ENCODE results near the gene INSM1.
"Not testable (repeated sequence)": the region's sequence is repeated elsewhere in the genome, so short reads cannot be mapped to it uniquely, and the experiment has no call there.

Gene INSM1, protein sequence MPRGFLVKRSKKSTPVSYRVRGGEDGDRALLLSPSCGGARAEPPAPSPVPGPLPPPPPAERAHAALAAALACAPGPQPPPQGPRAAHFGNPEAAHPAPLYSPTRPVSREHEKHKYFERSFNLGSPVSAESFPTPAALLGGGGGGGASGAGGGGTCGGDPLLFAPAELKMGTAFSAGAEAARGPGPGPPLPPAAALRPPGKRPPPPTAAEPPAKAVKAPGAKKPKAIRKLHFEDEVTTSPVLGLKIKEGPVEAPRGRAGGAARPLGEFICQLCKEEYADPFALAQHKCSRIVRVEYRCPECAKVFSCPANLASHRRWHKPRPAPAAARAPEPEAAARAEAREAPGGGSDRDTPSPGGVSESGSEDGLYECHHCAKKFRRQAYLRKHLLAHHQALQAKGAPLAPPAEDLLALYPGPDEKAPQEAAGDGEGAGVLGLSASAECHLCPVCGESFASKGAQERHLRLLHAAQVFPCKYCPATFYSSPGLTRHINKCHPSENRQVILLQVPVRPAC

DNA sequence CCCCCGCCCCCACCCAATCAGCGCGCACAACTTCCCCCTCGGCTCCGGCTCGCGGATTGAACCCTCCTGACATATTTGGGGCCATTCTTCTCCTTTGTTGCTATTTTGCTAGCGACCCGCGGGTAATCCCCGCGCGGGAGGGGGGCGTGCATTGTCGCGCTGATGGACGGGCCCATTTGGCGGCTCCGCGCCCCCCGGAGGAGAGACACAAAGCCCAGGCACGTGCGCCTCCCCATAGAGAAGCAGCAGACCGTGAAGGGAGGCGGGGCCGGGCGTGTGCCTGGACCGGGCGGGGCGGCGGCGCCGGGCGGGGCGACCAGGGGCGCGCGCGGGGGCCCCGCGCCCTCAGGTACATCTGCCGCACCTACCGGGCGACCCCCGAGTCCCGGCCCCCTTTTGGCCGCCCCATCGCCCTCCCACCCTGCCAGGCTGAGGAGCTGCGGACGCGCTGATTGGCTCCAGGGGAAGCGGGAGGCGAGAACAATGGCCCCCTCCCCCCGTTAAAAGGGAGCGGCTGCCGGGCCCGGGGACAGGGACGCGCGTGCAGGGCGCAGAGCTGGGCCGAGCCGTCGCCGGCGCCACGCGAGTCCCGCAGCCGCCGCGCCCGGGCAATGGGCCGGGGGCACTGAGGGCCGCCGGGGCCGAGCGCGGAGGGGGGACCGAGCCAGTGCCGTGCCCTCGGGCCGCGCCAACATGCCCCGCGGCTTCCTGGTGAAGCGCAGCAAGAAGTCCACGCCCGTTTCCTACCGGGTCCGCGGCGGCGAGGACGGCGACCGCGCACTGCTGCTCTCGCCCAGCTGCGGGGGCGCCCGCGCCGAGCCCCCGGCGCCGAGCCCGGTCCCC is at the start of gene INSM1:
TSS of gene INSM1 (plus strand) at position 530 of the 843 bp plus-strand sequence. CDS start at position 694, 164 bp downstream.
- DNase-seq = no peak

DNA sequence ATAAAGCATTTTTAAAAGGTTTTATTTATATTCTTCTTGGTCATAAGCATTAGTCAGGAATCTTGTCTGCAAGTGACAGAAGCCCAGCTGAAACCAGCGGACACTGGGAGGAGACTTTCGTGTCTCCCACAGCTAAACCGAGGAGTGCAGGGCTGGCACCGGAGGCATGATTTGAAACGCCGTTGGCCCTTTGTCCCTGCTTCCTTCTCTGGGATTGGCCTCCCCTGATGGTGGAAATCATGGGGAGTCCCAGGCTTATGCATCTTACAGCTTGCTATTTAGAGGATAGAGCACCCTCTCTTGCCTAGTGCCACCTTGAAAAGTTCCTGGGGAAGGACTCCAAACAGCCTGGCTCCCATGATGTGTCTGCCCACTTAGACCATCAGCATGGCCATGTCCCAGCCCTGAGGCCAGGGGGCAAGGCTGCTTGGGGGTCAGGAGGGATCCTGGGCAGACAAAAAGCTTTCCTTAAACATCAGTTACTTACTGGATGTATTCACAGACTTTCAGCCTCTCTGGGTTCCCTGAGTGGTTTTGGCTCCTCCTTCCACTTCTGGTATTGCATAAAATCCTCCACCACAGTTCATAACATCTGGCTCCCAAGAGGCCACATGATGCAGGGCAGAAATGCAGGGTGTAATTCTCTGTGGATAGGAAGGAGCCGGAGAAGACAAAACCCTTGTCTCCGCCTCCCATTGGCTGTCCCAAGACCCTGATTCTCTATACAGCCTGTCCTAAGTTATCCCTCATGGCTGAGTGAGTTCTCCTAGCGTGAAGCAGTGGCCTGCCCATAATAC is 49.3 kb upstream of the INSM1 start:
- DNase-seq = no peak

DNA sequence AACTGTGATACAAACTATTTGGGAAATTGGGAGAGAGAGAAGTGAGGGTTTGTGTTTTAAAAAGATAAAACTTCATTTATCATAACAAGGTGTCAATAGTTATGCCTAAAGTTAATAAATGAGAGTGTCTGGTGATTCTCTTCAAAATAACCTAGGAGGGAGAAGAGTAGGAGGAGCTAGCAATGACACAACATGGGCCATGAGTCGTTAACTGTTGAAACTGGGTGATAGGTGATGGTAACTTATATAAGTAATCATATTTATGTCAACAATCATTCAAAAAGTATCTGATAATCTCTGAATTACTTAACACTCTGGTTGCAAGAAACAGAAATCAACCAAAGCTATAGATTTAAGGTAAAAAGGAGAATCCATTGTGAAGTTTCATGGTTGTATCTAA is 46.8 kb upstream of the INSM1 start:
- DNase-seq = no peak

DNA sequence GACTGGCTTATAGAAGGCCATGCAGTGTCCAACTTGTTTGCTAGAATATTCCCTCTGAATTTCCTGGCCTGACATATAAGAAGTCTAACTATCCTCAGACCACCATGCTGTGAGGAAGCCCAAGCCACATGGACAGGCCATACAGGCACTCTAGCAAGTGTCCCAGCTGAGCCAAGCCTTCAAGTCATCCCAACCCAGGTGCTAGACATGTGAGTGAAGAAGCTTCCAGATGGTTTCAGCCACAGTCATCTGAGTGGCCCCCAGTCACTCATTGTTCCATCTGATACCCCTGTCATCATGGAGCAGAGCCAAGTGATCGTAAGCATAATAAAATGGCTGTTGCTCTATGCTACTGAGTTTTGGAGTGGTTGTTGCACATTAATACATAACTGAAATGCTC is 46.0 kb upstream of the INSM1 start:
- no peak for DNase-seq

DNA sequence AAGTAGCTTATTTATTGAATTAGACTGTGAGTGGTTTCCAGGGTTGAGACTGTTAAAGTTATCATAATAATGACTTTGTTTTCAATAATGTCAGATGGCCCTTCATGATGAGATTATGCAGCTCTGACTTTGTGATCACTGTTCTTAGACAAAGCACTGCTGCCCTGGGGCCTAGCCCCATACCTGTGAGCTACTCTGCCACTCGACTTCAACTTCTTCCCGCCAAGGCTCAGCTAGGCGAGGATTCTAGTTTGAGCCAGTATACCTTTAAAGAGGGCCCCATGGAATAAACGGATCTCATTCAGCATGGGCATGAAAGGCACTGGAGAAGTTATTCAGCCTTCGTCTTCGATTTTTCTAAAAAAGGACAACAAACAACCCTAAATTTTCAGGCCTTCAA is 45.0 kb upstream of the INSM1 start:
- DNase-seq = no peak

DNA sequence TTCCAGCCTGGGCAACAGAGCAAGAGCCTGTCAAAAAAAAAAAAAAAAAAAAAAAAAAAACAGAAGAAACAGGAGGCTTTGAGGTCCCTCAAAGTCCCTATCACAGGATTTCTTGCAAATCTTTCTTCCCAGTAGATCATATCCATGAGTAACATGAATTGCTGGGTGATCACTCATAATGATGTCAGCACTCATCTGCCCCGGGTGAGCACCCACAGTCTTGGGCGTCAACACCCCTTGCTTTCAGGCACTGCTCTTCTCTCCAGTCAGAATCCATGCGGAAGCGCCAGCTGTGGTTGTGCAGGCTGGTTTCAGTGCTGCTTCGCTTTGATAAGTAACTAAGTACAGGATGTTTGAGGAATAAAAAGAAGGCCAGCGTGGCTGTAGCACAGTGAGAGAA is 40.2 kb upstream of the INSM1 start:
- DNase-seq = no peak

DNA sequence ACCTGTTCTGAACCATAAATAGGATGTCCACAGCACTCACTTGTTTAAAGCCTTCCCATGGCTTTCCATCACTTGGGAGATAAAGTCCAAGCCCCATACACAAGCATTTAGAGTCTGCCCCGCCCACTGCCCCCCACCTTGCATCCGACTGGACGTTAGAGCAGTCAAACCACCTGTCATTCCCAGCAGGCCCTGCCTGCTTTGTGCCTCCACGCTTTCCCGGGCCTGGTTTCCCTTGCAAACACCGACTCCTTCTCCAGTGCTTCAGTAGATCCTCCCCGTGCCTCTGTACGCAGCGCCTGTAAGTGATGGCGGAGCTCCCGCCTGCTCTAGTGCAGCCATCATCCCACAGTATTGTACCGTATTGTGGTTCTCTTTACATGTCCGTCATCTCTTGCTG is 38.3 kb upstream of the INSM1 start:
- no peak for DNase-seq

DNA sequence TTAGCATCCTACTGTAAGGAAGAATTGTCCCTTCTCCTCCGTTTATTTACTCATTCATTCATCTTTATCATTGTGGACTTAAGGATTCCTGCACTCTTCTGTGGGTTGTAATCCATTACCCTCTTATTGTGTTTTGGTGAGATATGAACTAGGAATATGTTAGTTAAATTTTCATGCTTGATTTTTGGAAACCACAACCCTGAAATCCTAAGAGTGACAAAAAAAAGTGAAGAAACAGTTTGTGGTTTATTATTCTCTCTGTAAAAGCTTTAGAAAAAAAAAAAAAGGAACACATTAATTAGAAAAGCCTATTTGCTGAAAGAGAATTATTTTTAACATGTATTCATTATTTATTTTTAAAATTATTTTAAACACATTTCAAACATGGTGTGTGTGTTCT is 36.7 kb upstream of the INSM1 start:
- no peak for DNase-seq

DNA sequence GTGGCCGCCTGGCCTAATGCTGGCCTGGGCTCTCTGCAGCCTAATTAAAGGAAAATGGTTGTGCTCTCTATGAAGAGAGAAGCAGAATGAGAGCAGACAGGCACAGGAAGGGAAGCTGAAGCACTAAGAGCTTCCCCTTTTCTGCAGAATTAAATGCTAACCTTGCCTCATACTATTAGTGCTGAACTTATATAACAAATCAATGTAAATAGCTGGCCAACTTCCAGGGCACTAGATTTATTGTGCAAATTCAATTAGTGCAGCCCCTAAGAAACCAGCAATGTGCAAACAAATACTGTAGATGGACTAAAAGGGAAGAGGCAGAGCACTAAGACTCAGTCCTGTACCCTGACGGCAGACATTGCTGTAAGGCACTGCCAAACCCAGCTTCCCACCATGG is 36.1 kb upstream of the INSM1 start:
- DNase-seq = no peak

DNA sequence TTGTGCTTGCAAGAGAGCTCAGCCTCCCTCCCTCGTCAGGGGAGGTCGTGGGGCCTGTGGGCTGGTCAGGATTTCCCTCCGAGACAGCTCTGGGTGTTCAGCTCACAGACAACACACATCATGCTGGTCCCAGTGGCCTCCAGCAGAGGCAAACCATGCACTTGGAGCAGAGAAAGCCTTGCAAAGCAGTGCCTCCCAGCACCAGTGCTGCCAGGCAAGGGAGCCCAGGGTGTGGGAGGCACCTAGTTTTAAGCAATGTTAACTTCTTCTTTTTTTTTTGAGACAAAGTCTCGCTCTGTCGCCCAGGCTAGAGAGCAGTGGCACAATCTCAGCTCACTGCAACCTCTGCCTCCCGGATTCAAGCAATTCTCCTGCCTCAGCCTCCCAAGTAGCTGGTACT is 34.0 kb upstream of the INSM1 start:
- DNase-seq = no peak

DNA sequence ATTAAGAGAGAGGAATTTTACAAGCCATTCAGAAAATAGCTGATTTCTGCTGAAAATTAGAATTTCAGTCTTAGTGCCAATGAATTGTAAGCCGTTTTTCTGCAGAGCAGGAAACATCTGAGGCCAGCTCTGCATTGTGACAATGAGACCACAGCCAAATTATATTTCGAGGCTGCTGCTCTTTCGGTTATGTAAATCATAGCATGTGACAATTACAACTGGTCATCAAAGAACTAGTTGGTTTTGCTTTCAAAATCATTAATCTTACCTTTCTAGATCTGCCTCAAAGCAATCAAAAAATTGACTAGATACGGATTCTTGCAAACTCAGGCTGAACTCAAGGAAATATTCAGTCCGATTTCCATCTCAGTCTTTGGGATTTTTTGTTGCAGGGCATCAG is 33.4 kb upstream of the INSM1 start:
- DNase-seq = no peak

DNA sequence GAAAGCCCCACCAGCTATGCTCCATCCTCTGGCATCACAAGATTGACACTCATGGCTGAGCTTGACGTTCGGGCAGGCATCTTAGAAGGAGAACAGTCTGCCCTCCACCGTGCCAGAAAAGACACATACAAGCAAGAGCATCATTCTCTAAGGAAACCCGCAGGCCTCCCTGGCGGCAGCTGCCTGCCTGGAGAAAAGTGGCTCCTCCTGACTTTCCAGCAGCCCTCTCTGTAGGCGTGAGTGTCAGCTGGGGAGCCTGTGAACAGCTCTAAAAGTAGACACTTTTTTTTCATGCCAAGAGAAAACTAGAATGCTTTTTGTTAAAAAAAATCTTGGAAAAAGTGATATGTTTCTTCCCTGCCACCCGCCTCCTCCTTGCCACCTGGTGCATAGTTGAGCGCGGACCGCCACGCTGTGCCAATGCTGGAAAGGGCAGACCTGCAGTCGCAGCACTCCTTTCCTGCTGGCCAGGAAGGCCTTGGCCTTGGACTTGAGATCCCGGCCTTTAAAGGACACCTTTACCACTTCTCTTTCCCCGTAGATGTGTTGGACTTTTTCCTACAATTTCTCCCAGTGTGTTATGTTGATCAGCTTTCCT is 29.7 kb upstream of the INSM1 start:
- DNase-seq = no peak

DNA sequence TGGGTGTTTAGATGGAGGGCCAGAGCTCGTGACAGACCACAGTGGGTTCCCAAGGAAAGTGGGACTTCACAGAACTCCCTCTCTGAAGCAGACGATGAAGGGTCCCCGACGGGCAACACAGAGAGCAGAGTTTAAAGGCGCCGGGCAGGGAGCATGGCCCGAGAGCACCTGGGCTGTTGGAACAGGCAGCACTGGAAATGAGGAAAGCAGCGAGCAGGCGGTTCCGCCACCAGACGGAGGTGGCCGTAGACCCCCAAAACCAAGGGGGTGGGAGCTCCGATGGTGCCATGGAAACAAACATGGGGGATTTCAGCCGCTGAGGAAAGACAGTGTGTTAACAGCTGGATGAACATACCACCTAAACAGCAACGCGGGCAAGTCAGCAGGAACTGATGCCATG is 27.5 kb upstream of the INSM1 start:
- no peak for DNase-seq

DNA sequence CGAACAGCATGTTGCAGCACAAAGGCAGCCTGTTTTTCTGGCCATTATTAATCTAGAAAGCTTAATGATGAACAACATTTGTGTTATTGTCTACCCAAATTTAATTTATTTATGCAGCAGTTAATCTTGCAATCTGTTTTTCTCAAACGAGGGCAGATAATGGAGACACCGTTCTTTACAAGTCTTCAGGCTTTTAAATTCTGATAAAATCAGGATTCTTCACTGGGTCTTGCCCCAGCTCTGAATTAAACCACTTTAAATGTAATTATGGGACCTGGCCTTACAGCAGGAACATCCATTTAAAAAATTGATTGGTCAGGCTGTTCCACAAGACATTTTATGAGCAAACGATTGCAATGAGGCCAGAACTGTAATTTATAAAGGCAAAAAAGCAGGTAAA is 26.5 kb upstream of the INSM1 start:
- no peak for DNase-seq

DNA sequence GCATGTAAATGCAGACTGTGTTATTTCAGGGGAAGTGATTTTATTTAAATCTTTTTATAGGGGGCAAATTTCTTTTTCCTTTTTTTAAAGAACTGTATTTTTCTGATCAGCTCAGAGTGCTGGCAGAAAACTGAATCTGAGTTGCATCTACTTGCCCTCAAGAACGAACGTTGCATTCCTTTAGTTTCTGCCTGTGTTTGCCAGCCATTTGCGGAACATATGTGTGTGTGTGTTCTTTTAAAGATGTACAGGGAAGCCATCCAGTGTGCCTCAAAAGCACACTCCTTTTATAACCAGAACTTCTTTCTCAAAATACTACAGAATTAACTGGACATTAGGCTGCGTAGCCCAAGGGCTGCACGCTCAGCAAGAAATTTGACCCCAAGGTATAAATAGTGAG is 25.8 kb upstream of the INSM1 start:
- no peak for DNase-seq

DNA sequence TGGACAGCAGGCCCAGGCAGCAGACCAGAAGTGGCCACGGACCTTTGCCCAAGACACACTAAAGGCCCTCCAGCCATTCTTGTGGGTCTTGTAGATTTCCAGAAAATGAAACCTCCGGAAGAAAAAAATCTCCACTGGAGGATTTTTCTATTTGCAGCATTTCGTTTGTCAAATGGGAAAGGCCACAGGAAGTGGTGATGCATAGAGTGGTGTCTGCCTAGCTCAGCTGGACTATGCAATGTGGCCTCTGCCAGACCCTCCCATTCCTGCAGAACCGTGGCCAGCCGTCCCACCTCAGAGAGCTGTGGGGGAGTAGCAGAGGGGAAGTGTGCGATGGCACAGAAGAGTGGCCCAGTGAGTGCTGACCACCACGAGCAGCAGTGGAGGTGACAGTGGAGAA is 24.0 kb upstream of the INSM1 start:
- no peak for DNase-seq

DNA sequence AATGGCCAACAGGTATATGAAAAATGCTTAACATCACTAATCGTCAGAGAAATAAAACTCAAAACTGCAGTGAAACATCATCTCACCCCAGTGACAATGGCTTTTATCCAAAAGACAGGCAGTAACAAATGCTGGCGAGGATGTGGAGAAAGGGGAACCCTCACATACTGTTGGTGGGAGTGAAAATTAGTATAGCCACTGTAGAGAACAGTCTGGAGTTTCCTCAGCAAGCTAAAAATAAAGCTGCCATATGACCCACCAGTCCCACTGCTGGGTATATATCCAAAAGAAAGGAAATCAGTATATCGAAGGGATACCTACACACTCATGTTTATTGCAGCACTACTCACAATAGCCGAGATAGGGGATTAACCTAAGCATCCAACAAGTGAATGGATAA is 23.4 kb upstream of the INSM1 start:
- DNase-seq = no peak

DNA sequence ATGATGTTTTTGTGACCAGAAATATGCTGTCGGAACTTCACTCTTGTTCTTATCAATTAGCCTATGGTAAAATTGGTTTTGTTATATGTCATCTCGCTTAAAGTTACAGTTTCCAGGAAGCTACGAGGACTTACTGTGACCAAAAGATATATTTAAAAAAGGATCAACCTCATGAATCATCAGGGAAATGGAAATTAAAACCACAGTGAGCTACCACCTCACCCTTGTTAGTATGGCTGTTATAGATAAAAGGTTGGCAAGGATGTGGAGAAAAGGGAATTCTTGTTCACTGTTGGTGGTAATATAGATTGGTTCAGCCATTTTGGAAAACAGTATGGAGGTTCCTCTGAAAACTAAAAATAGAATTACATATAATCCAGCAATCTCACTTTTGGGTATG is 14.3 kb upstream of the INSM1 start:
- DNase-seq = no peak

DNA sequence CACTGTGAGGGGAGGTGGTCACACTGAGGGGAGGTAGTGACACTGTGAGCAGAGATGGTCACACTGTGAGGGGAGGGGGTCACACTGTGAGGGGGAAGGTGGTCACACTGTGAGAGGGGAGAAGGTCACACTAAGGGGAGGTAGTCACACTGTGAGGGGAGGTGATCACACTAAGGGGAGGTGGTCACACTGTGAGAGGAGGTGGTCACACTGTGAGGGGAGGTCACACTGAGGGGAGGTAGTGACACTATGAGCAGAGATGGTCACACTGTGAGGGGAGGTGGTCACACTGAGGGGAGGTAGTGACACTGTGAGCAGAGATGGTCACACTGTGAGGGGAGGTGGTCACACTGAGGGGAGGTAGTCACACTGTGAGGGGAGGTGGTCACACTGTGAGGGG is 12.4 kb upstream of the INSM1 start:
- DNase-seq = not testable (repeated sequence)

DNA sequence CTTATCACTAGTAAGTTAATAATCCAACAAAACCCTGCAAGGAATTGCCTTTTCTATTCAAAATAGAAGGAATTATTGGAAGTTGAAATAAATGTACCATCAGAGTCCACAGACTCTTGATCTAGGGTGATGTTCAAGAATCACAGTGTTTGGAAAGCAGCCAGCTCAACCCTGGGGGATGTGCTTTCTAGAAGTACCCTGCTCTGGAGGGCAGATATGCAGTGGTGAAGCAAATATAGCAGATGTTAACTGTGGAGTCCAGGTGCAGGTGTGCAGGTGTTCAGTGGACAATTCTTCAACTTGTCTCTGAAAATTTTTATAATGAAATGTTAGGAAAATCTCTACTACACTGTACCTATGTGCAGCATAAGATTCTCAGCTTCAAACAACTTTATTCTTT is 9.1 kb upstream of the INSM1 start:
- no peak for DNase-seq

DNA sequence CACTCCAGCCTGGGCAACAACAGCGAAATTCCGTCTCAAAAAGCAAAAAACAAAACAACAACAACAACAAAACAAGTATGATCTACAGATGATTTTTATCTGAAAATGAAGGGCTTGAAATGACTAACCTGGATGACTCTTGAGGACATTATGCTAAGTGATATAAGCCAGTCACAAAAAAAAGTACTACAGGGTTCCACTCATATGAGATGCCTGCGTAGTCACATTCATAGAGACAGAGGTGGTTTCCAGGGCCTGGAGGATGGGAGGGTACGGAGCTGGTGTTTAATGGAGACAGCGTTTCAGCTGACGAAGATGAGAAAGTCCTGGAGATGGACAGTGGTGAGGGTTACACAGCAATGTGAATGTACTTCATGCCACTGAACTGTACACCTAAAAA is 8.3 kb upstream of the INSM1 start:
- no peak for DNase-seq

DNA sequence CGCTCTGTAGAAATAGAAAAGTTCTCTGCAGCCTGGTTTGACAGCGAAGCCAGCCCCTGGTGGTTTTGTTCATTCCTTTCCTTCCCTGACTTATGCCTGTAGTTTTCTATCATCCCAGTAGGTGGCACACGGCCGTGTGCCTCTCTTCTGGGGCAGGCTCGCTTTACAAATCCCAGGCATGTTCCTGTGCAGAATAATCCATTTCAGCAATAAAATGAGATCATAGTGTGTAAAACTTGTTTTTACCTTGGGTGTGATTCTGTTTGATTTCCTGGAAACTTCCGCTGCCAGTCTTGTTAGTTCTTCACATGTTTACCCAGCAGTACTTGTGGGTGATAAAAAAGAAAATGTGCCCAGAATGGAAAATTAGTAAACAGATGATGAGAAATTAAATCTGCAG is 7.4 kb upstream of the INSM1 start:
- peak; percentile 41 for DNase-seq

Data from CD4-positive, alpha-beta T cell treated with Interleukin-10 for 1 hour (primary cell).